ENCODE measurements around the gene LARP6. TPM values are rescaled to one million over a fixed set of nuclear protein-coding genes. Genes with fewer than 3 reads are reported as not detected.

The LARP6 gene
- total and polyA plus RNA-seq, 2 donors (not counting 1 experiment from before 2014, with no cell fraction given): not detected

- H3K4me2 ChIP-seq (replicated peaks; ENCODE audit: low read depth, low read length, poor library complexity, severe bottlenecking): no peak overlapping the region
- no peaks in the 10 kb centered on the region for H4K20me1 ChIP-seq (ENCODE audit: control insufficient read depth, insufficient read depth, low read length, poor library complexity, severe bottlenecking)
- no peaks in the 10 kb centered on the region for H3K79me2 ChIP-seq (ENCODE audit: control insufficient read depth, insufficient read depth, low read length)
- intact Hi-C loops (cut with micrococcal nuclease): no loop called here
- peaks cover 25% of the 10 kb centered on the region for H3K27me3 Mint-ChIP-seq
- no peak overlapping the region for H3K9ac ChIP-seq (ENCODE audit: low read length)
- ATAC-seq (ENCODE audit: low read depth): no peak
- no peak for DNase-seq
- no peak overlapping the region for H3K27ac ChIP-seq (ENCODE audit: low read length in 2 of 2)
- ChIA-PET POLR2A (no interaction called here), CTCF (interaction anchor here (1.0 to 2.2 kb wide), 3 partner anchors 10 to 26 kb away, joined by 3 to 11 read pairs (median 4); no protein-coding TSS in a partner anchor)
- no peaks in the 10 kb centered on the region for H3K9me3 Mint-ChIP-seq (ENCODE audit: insufficient read depth)
- H2AFZ ChIP-seq (ENCODE audit: insufficient read depth, low read depth, low read length, poor library complexity, severe bottlenecking): no peak overlapping the region
- no peak overlapping the region for H3K4me3 ChIP-seq (ENCODE audit: control extremely low read depth in 1 of 5, extremely low read depth in 1 of 5, insufficient read depth in 1 of 5, low read depth in 2 of 5, low read length in 4 of 5)
- no peaks in the 10 kb centered on the region for H3K4me1 Mint-ChIP-seq
- no peaks in the 10 kb centered on the region for H3K4me1 ChIP-seq (ENCODE audit: control insufficient read depth in 2 of 2, insufficient read depth in 2 of 2, low read length in 2 of 2)
- H3K36me3 ChIP-seq (replicated peaks in 1 of 2; ENCODE audit: control extremely low read depth in 1 of 2, control insufficient read depth in 1 of 2, extremely low read depth in 1 of 2, insufficient read depth in 2 of 2, low read length in 1 of 2): no peaks in the 10 kb centered on the region
- TF ChIP-seq EZH2 (IDR thresholded peaks at IDR 0.05; ENCODE audit: borderline replicate concordance, insufficient read depth, low read depth, low read length, poor library complexity, severe bottlenecking): no peak
- TF ChIP-seq, protein P1, sequence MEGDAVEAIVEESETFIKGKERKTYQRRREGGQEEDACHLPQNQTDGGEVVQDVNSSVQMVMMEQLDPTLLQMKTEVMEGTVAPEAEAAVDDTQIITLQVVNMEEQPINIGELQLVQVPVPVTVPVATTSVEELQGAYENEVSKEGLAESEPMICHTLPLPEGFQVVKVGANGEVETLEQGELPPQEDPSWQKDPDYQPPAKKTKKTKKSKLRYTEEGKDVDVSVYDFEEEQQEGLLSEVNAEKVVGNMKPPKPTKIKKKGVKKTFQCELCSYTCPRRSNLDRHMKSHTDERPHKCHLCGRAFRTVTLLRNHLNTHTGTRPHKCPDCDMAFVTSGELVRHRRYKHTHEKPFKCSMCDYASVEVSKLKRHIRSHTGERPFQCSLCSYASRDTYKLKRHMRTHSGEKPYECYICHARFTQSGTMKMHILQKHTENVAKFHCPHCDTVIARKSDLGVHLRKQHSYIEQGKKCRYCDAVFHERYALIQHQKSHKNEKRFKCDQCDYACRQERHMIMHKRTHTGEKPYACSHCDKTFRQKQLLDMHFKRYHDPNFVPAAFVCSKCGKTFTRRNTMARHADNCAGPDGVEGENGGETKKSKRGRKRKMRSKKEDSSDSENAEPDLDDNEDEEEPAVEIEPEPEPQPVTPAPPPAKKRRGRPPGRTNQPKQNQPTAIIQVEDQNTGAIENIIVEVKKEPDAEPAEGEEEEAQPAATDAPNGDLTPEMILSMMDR (IDR thresholded peaks at IDR 0.05): no peak
- H3K9me3 ChIP-seq (ENCODE audit: control extremely low read depth in 1 of 3, control insufficient read depth in 2 of 3, insufficient read depth in 1 of 3, low read length in 2 of 3): no peaks in the 10 kb centered on the region
- 47% methylated on average over 2 of the region's 3 CpGs for WGBS (ENCODE audit: insufficient coverage)
- no peak overlapping the region for H3K4me3 Mint-ChIP-seq
- H3K27me3 ChIP-seq (replicated peaks in 1 of 4; ENCODE audit: control extremely low read depth in 1 of 4, control insufficient read depth in 3 of 4, insufficient read depth in 4 of 4, low read length in 3 of 4): peaks cover 0 to 10% (median 0%) of the 10 kb centered on the region in 4 experiments
- H3K27ac Mint-ChIP-seq: no peak overlapping the region
Measured at GRCh38 chr15:70826634-70827033, 27.3 kb downstream of the LARP6 start.

- ChIA-PET CTCF (interaction anchor here (1.0 to 2.8 kb wide), 7 partner anchors 9 to 1350 kb away, joined by 3 to 14 read pairs (median 5); no protein-coding TSS in a partner anchor), POLR2A (no interaction called here)
- no peak for DNase-seq
- H3K4me1 ChIP-seq (ENCODE audit: control insufficient read depth in 2 of 2, insufficient read depth in 2 of 2, low read length in 2 of 2): no peaks in the 10 kb centered on the region
- Mint-ChIP-seq H3K27me3 (peaks cover 25% of the 10 kb centered on the region), H3K4me3 (no peak overlapping the region), H3K9me3 (ENCODE audit: insufficient read depth) (no peaks in the 10 kb centered on the region), H3K4me1 (no peaks in the 10 kb centered on the region), H3K27ac (no peak overlapping the region)
- intact Hi-C loops (cut with micrococcal nuclease): no loop called here
- no peak for ATAC-seq (ENCODE audit: low read depth)
- H3K4me3 ChIP-seq (ENCODE audit: control extremely low read depth in 1 of 5, extremely low read depth in 1 of 5, insufficient read depth in 1 of 5, low read depth in 2 of 5, low read length in 4 of 5): no peak overlapping the region
- H3K4me2 ChIP-seq (replicated peaks; ENCODE audit: low read depth, low read length, poor library complexity, severe bottlenecking): no peak overlapping the region
- H3K9ac ChIP-seq (ENCODE audit: low read length): no peak overlapping the region
- no peak overlapping the region for H2AFZ ChIP-seq (ENCODE audit: insufficient read depth, low read depth, low read length, poor library complexity, severe bottlenecking)
- H3K36me3 ChIP-seq (replicated peaks in 1 of 2; ENCODE audit: control extremely low read depth in 1 of 2, control insufficient read depth in 1 of 2, extremely low read depth in 1 of 2, insufficient read depth in 2 of 2, low read length in 1 of 2): no peaks in the 10 kb centered on the region
- WGBS (ENCODE audit: insufficient coverage): 91% methylated on average over 5 of the region's 8 CpGs
- no peaks in the 10 kb centered on the region for H4K20me1 ChIP-seq (ENCODE audit: control insufficient read depth, insufficient read depth, low read length, poor library complexity, severe bottlenecking)
- H3K27ac ChIP-seq (ENCODE audit: low read length in 2 of 2): no peak overlapping the region
- no peaks in the 10 kb centered on the region for H3K9me3 ChIP-seq (ENCODE audit: control extremely low read depth in 1 of 3, control insufficient read depth in 2 of 3, insufficient read depth in 1 of 3, low read length in 2 of 3)
- peaks cover 0 to 10% (median 0%) of the 10 kb centered on the region in 4 experiments for H3K27me3 ChIP-seq (replicated peaks in 1 of 4; ENCODE audit: control extremely low read depth in 1 of 4, control insufficient read depth in 3 of 4, insufficient read depth in 4 of 4, low read length in 3 of 4)
- no peaks in the 10 kb centered on the region for H3K79me2 ChIP-seq (ENCODE audit: control insufficient read depth, insufficient read depth, low read length)
- no peak for TF ChIP-seq EZH2 (IDR thresholded peaks at IDR 0.05; ENCODE audit: borderline replicate concordance, insufficient read depth, low read depth, low read length, poor library complexity, severe bottlenecking)
- TF ChIP-seq, protein P1 (IDR thresholded peaks at IDR 0.05): no peak
Measured at GRCh38 chr15:70825841-70826240, 28.1 kb downstream of the LARP6 start.
